Neutrophil (primary cell): ENCODE data around the gene NOP9.
A peak's percentile ranks its signal among the peaks of the same experiment; 100 is the strongest.

ENCODE experiments used
- H3K27ac ChIP-seq: fragments of 200-600 bp; sonication (generic); 2 replicates; pipeline ENCODE4 v1.5.1; 2016; ENCODE audit warnings: mild to moderate bottlenecking, moderate library complexity
- H3K27me3 ChIP-seq: fragments of 200-600 bp; sonication (generic); 2 replicates; pipeline ENCODE4 v1.6.0; 2016; ENCODE audit warnings: mild to moderate bottlenecking
- H3K36me3 ChIP-seq: fragments of 200-600 bp; sonication (generic); 2 replicates; pipeline ENCODE4 v1.5.1; 2017
- H3K4me1 ChIP-seq, 2 experiments: fragments of 200-600 bp in 1 of 2; sonication (generic) in 1 of 2; 1 replicate in 1 of 2; 2 replicates in 1 of 2; pipeline versions ENCODE4 v1.5.1 to v1.6.1; 2013 to 2016; ENCODE audit warnings: low read depth in 1 of 2, low read length in 1 of 2, mild to moderate bottlenecking in 1 of 2, moderate library complexity in 1 of 2; ENCODE audit not compliant: control insufficient read depth in 1 of 2, insufficient read depth in 1 of 2
- H3K4me3 ChIP-seq, 2 experiments: fragments of 200-600 bp in 1 of 2; sonication (generic) in 1 of 2; 1 replicate in 1 of 2; 2 replicates in 1 of 2; pipeline ENCODE4 v1.5.1; 2013 to 2016; ENCODE audit warnings: low read depth in 1 of 2, low read length in 1 of 2, mild to moderate bottlenecking in 1 of 2, moderate library complexity in 1 of 2
- H3K9me3 ChIP-seq: fragments of 200-600 bp; sonication (generic); 2 replicates; pipeline ENCODE4 v1.5.1; 2016
- CTCF ChIP-seq: fragments of 200-600 bp; sonication (generic); IDR thresholded peaks from 2 replicates; pipeline ENCODE4 v1.5.1; 2016; ENCODE audit warnings: antibody characterized with exemption

The NOP9 gene

DNA sequence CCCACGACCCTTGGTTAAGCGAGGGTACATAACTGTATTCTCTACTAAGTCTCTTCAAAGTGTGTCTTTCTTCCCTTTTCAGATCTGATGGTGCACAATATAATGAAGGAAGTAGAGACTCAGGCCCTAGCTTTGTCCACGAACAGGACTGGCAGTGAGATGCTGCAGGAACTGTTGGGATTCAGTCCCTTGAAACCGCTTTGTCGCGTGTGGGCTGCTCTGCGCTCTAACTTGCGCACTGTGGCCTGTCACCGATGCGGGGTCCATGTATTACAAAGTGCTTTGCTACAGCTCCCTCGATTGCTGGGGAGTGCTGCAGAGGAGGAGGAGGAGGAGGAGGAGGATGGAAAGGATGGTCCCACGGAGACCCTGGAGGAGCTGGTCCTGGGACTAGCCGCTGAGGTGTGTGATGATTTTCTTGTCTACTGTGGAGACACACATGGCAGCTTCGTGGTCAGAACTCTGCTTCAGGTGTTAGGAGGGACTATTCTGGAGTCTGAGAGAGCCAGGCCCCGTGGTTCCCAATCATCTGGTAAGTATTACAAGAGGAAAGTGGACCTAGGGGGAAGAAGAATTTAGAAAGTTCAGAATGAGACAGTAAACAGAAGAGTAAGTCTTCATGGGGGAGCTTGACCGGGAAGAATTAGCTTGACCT lies 803 bp downstream of the NOP9 start:
- Histone ChIP-seq H3K4me1 (peaks cover 42 to 49% of the 10 kb centered on the region in 2 experiments), H3K27ac (peak overlapping the region; percentile 87), H3K27me3 (no peaks in the 10 kb centered on the region), H3K9me3 (no peaks in the 10 kb centered on the region), H3K4me3 (peak overlapping the region; percentile 88 to 91), H3K36me3 (peaks cover 37% of the 10 kb centered on the region)
- TF ChIP-seq CTCF = no peak

DNA sequence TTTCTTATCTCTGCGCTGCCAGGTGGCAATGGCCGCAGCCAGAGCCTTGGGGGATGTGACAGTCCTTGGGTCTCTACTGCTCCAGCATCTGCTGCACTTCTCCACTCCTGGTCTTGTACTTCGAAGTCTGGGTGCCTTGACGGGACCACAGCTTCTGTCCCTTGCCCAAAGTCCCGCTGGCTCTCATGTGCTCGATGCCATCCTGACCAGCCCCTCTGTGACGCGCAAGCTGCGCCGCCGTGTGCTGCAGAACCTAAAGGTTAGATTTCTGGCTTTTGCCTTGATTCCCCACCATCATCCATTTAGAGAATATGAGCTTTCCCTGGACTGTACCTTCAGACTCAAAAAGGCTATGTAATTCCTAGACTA lies 4.4 kb downstream of the NOP9 start:
- no peaks in the 10 kb centered on the region for H3K27me3 ChIP-seq
- no peak overlapping the region for H3K4me3 ChIP-seq
- peaks cover 32 to 41% of the 10 kb centered on the region in 2 experiments for H3K4me1 ChIP-seq
- H3K36me3 ChIP-seq = peaks cover 48% of the 10 kb centered on the region
- H3K27ac ChIP-seq = peak overlapping the region; percentile 9
- no peaks in the 10 kb centered on the region for H3K9me3 ChIP-seq
- no peak for TF ChIP-seq CTCF

DNA sequence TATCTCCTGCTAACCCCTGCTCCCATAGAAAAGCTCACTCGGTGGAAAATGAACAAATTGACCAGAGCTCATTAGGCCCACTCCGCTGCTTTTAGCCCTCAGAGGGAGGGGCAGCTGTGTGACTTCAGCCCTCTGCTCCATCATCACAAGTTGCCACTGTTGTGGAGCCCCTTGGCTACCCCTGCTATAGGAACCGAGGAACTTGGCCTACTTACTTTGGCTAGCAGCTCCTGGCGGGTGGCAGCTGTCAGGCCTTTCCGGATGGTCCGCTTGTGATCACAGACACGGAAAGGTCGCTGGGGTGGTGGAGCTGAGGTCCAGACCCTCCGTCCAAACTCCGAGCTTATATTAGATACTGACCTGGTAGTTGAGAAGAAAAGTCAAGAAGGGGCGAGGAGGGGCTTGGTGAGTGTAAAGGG lies 7.5 kb downstream of the NOP9 start:
- H3K27me3 ChIP-seq = no peaks in the 10 kb centered on the region
- no peak for TF ChIP-seq CTCF
- no peaks in the 10 kb centered on the region for H3K9me3 ChIP-seq
- H3K4me3 ChIP-seq = no peak overlapping the region
- H3K4me1 ChIP-seq = peaks cover 45 to 50% of the 10 kb centered on the region in 2 experiments
- peaks cover 48% of the 10 kb centered on the region for H3K36me3 ChIP-seq
- peak overlapping the region; percentile 97 for H3K27ac ChIP-seq

- H3K27ac ChIP-seq = peak within 1 kb of the TSS; percentile 97
- no peaks in the 10 kb centered on the region for H3K9me3 ChIP-seq
- peak; percentile 97 for TF ChIP-seq CTCF
- H3K27me3 ChIP-seq = no peaks in the 10 kb centered on the region
- H3K4me1 ChIP-seq = peaks cover 51 to 56% of the 10 kb centered on the region in 2 experiments
- peak within 1 kb of the TSS in 1 of 2 experiments; percentile 86 for H3K4me3 ChIP-seq
- H3K36me3 ChIP-seq = peaks cover 47% of the 10 kb centered on the region
These were observed 8.1 kb downstream of the NOP9 start, which contains the start of gene CIDEB for GRCh38 chr14:24307575-24308341. Gene CIDEB, minus strand, starts transcription at chr14:24307977. Its CDS starts 119 bp downstream, at chr14:24307858.

GRCh38 chr14:24308342-24309124 lies 8.9 kb downstream of the NOP9 start:
- Histone ChIP-seq H3K36me3 (peaks cover 44% of the 10 kb centered on the region), H3K27me3 (no peaks in the 10 kb centered on the region), H3K27ac (peak overlapping the region; percentile 97), H3K4me1 (peaks cover 59 to 64% of the 10 kb centered on the region in 2 experiments), H3K4me3 (peak overlapping the region in 1 of 2 experiments; percentile 86), H3K9me3 (no peaks in the 10 kb centered on the region)
- no peak for TF ChIP-seq CTCF
